Endothelial cell of umbilical vein (primary cell): ENCODE results near the gene GTPBP2. TPM values are rescaled to one million over a fixed set of nuclear protein-coding genes. Genes with fewer than 3 reads are reported as not detected.

Experiments used
- BruUV-seq: library from RNA; stranded (reverse); fragments of 400-500 nt; replicated peaks from 2 replicates; lab custom pipeline; 2021; lab: Mats Ljungman, UMichigan
- CTCF ChIA-PET: fragments of 300-600, 350-600 bp; sonication (Branson Sonifier 250); formaldehyde crosslinking; loops from one replicate; lab custom pipeline; 2021; ENCODE audit warnings: antibody characterized with exemption, inconsistent platforms; lab: Charles Lee
- POLR2A ChIA-PET: fragments of 300-600, 350-600 bp; sonication (Branson Sonifier 250); formaldehyde crosslinking; loops from one replicate; lab custom pipeline; 2021; ENCODE audit warnings: antibody characterized with exemption, inconsistent platforms; lab: Charles Lee
- DNase-seq: peaks from one replicate; pipeline ENCODE4 v3.0.0-alpha.2; 2011; ENCODE audit warnings: low read depth, low spot score
- FAIRE-seq: peaks from 2 replicates; lab custom pipeline; 2011; peaks lifted over from hg19 to GRCh38; lab: Jason Lieb, UNC
- H2AFZ ChIP-seq: 2 replicates; pipeline ENCODE4 v1.6.0; 2012; ENCODE audit warnings: low read depth, low read length, control low read depth, inconsistent platforms
- H3K27ac ChIP-seq: 2 replicates; pipeline ENCODE4 v1.5.1; 2011; ENCODE audit warnings: low read depth, mild to moderate bottlenecking, control low read depth, low read length, moderate library complexity; ENCODE audit not compliant: insufficient read depth
- H3K27me3 ChIP-seq, 2 experiments: 2 replicates each; pipeline versions ENCODE4 v1.6.0 to v1.6.1; 2011; ENCODE audit warnings: low read length in 2 of 2, mixed read lengths in 1 of 2; ENCODE audit not compliant: control insufficient read depth in 2 of 2, insufficient read depth in 2 of 2
- H3K36me3 ChIP-seq, 2 experiments: 2 replicates in 1 of 2; 3 replicates in 1 of 2; pipeline ENCODE4 v1.5.1; 2011; ENCODE audit warnings: low read length in 2 of 2, mild to moderate bottlenecking in 1 of 2, moderate library complexity in 1 of 2; ENCODE audit not compliant: control insufficient read depth in 2 of 2, insufficient read depth in 2 of 2; ENCODE audit errors: extremely low read depth in 1 of 2
- H3K4me1 ChIP-seq: 3 replicates; pipeline ENCODE4 v1.5.1; 2011; ENCODE audit warnings: mild to moderate bottlenecking, low read length; ENCODE audit not compliant: control insufficient read depth, insufficient read depth; ENCODE audit errors: extremely low read depth
- H3K4me2 ChIP-seq: 2 replicates; pipeline ENCODE4 v1.6.1; 2011; ENCODE audit warnings: low read length, control low read depth, mixed read lengths; ENCODE audit not compliant: insufficient read depth
- H3K4me3 ChIP-seq, 3 experiments: fragments of 200-600 bp in 1 of 3; sonication (generic), shearing (Covaris generic) in 1 of 3; replicated peaks in 1 of 3; 2 replicates each; pipeline ENCODE4 v1.5.1; 2011 to 2016; ENCODE audit warnings: control low read depth in 3 of 3, low read length in 3 of 3, mild to moderate bottlenecking in 2 of 3, inconsistent platforms in 1 of 3, low read depth in 1 of 3, moderate library complexity in 1 of 3; ENCODE audit not compliant: insufficient read depth in 1 of 3
- H3K79me2 ChIP-seq: 2 replicates; pipeline ENCODE4 v1.6.0; 2012; ENCODE audit warnings: low read length, inconsistent platforms; ENCODE audit not compliant: control insufficient read depth, insufficient read depth
- H3K9ac ChIP-seq: replicated peaks from 2 replicates; pipeline ENCODE3; 2011; ENCODE audit warnings: low read length, control low read depth; ENCODE audit not compliant: insufficient read depth; ENCODE audit errors: extremely low read depth
- H3K9me1 ChIP-seq: replicated peaks from 3 replicates; pipeline ENCODE4 v1.6.0; 2011; ENCODE audit warnings: mild to moderate bottlenecking, low read length; ENCODE audit not compliant: control insufficient read depth, insufficient read depth; ENCODE audit errors: extremely low read depth
- H3K9me3 ChIP-seq: replicated peaks from 2 replicates; pipeline ENCODE4 v1.5.1; 2012; ENCODE audit warnings: low read length, inconsistent platforms; ENCODE audit not compliant: control insufficient read depth, insufficient read depth
- H4K20me1 ChIP-seq: replicated peaks from 2 replicates; pipeline ENCODE3; 2011; ENCODE audit warnings: mild to moderate bottlenecking, low read length; ENCODE audit not compliant: control insufficient read depth, insufficient read depth; ENCODE audit errors: extremely low read depth
- EZH2 ChIP-seq: IDR thresholded peaks from 2 replicates; pipeline ENCODE4 v1.6.1; 2012; ENCODE audit warnings: borderline replicate concordance, low read depth, mild to moderate bottlenecking, moderate library complexity, low read length, inconsistent platforms; ENCODE audit not compliant: severe bottlenecking
- FOS ChIP-seq: IDR thresholded peaks from 2 replicates; pipeline ENCODE4 v1.6.1; 2011; ENCODE audit warnings: mild to moderate bottlenecking, low read length, moderate library complexity, borderline replicate concordance; ENCODE audit not compliant: insufficient read depth
- GATA2 ChIP-seq: IDR thresholded peaks from 2 replicates; pipeline ENCODE4 v1.7.0; 2011; ENCODE audit warnings: low read depth, mild to moderate bottlenecking, moderate library complexity, mixed read lengths, low read length; ENCODE audit not compliant: insufficient read length, insufficient read depth
- JUN ChIP-seq: IDR thresholded peaks from 2 replicates; pipeline ENCODE4 v1.6.1; 2011; ENCODE audit warnings: borderline replicate concordance, low read depth; ENCODE audit not compliant: insufficient read length, insufficient read depth
- MYC ChIP-seq: IDR thresholded peaks from one replicate; pipeline ENCODE4 v1.6.1; 2011; ENCODE audit warnings: mild to moderate bottlenecking, low read depth, low read length
- POLR2A ChIP-seq: IDR thresholded peaks from 2 replicates; pipeline ENCODE4 v1.6.1; 2012; ENCODE audit warnings: low read depth, mild to moderate bottlenecking, control low read depth, low read length
- POLR2AphosphoS5 ChIP-seq: IDR thresholded peaks from 2 replicates; pipeline ENCODE4 v1.6.1; 2012; ENCODE audit warnings: low read depth, mild to moderate bottlenecking, control low read depth, low read length, moderate library complexity; ENCODE audit not compliant: insufficient read depth
- dilution Hi-C: fragments of 300-500 bp; cut with MboI; formaldehyde crosslinking; loops from one replicate; pipeline ENCODE4 v1.15.0; 2019; ENCODE audit warnings: low sequenced_read_pairs; ENCODE audit not compliant: extremely low pct_ligation_motif_present
- intact Hi-C: fragments of 100-400 bp; cut with micrococcal nuclease; formaldehyde crosslinking; loops from one replicate; pipeline ENCODE4 v1.10.0; 2022
- polyA plus RNA-seq, 4 experiments: library from polyadenylated mRNA; depleted of rRNA in 3 of 4; stranded (reverse) in 3 of 4; unstranded in 1 of 4; fragments of >200 nt; gene quantifications; 2 replicates each; pipeline versions ENCODE4 v1.2.1 to v1.2.3, GENCODE V29; 2011 to 2012; ENCODE audit warnings: missing spikeins in 1 of 4
- total RNA-seq: library from RNA; stranded (reverse); gene quantifications from 2 replicates; pipeline ENCODE4 v1.2.3, GENCODE V29; 2021
- TF ChIP-seq, protein P1 (sequence below): IDR thresholded peaks from 2 replicates; pipeline ENCODE4 v1.6.1; 2011; ENCODE audit not compliant: insufficient read depth, insufficient read length
- TF ChIP-seq, protein P2 (sequence below), 2 donors: IDR thresholded peaks; 1 replicate in 1 of 2; 2 replicates in 1 of 2; pipeline ENCODE4 v1.5.1; 2011; ENCODE audit warnings: low read length in 2 of 2, mild to moderate bottlenecking in 2 of 2, moderate library complexity in 2 of 2, control low read depth in 1 of 2, inconsistent platforms in 1 of 2, low read depth in 1 of 2; ENCODE audit not compliant: insufficient read depth in 1 of 2; ENCODE audit errors: extremely low read depth in 1 of 2

Gene GTPBP2
- total and polyA plus RNA-seq, 2 donors (not counting 3 experiments of a cell fraction or from before 2014, with no cell fraction given): 87.1 to 112 TPM

DNA sequence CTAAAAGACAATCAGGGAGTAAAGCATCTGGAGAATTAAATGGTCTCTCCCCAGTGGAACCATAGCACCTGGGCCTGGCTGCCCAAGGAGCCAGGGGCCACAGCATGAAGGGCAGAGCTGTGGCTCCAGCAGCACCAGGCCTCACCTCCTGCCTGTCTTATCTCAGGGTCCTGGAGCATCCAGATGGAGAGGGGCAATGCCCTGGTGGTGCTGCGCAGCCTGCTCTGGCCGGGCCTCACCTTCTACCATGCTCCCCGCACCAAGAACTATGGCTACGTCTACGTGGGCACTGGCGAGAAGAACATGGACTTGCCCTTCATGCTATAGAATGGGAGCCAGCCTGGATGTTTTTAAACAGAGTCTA, 41.5 kb upstream of the GTPBP2 start:
- TF ChIP-seq, protein P1, sequence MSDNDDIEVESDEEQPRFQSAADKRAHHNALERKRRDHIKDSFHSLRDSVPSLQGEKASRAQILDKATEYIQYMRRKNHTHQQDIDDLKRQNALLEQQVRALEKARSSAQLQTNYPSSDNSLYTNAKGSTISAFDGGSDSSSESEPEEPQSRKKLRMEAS: no peak
- dilution Hi-C loops: no loop called here
- Histone ChIP-seq H4K20me1 (no peaks in the 10 kb centered on the region), H3K4me2 (no peak overlapping the region), H3K4me3 (no peak overlapping the region), H3K27me3 (no peaks in the 10 kb centered on the region), H3K4me1 (peaks cover 5% of the 10 kb centered on the region), H3K9me3 (no peaks in the 10 kb centered on the region), H3K9ac (no peak overlapping the region), H3K36me3 (peaks cover 2 to 32% of the 10 kb centered on the region in 2 experiments), H3K9me1 (no peaks in the 10 kb centered on the region), H3K79me2 (no peaks in the 10 kb centered on the region), H3K27ac (no peak overlapping the region), H2AFZ (no peak overlapping the region)
- ChIA-PET POLR2A (interaction anchor here (1.1 kb wide), 1 partner anchor 100 kb away, joined by 3 read pairs; the partner anchor contains the start of gene VEGFA), CTCF (interaction anchor here (0.8 to 7.1 kb wide), 8 partner anchors 10 to 409 kb away, joined by 3 to 177 read pairs (median 4); no protein-coding TSS in a partner anchor)
- no TSS peak for BruUV-seq
- FAIRE-seq (no peak), DNase-seq (no peak)
- intact Hi-C loops: no loop called here

DNA sequence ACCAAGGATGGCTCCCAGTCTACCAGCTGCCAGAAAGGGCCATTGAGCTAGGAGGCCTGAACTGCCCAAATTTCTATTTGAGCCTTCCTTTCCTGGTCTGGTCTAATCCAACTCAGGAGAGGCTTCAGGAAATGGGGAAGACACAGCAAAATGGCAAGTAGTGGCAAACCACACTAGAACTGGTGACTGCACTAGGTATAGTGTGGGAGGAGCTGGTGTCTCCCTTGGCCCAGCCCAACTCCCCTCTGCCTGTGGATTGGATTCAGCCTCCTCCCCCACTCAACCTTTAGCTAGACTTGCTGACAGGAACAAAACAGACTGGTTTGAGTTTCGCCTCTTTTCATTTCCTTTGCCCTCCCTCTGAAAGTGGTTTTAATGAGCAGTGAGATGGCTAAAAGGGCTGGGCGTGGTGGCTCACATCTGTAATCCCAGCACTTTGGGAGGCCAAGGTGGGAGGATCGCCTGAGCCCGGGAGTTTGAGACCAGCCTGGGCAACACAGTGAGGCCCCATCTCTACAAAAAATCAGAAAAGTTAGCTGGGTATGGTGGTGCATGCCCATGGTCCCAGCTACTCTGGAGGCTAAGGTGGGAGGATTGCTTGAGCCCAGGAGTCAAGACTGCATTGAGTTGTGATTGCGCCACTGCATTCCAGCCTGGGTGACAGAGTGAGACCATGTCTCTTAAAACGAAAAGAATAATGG, 41.0 kb upstream of the GTPBP2 start:
- intact Hi-C loops (loop anchor here (5.0 kb wide), 1 partner anchor 167 kb away; no protein-coding TSS in a partner anchor), dilution Hi-C loops (no loop called here)
- Histone ChIP-seq H3K9ac (no peak overlapping the region), H4K20me1 (no peaks in the 10 kb centered on the region), H2AFZ (no peak overlapping the region), H3K9me1 (no peaks in the 10 kb centered on the region), H3K4me3 (no peak overlapping the region), H3K9me3 (no peaks in the 10 kb centered on the region), H3K4me2 (no peak overlapping the region), H3K27ac (no peak overlapping the region), H3K27me3 (no peaks in the 10 kb centered on the region), H3K36me3 (peaks cover 2 to 27% of the 10 kb centered on the region in 2 experiments), H3K4me1 (peaks cover 5% of the 10 kb centered on the region), H3K79me2 (no peaks in the 10 kb centered on the region)
- no peak for DNase-seq
- FAIRE-seq: no peak
- CTCF ChIA-PET: interaction anchor here (0.7 to 7.1 kb wide), 9 partner anchors 10 to 409 kb away, joined by 3 to 177 read pairs (median 6); partner anchors contain the start of genes GTPBP2 and MRPS18A
- POLR2A ChIA-PET: interaction anchor here (1.1 kb wide), 1 partner anchor 101 kb away, joined by 3 read pairs; the partner anchor contains the start of gene VEGFA
- BruUV-seq: no TSS peak
- TF ChIP-seq GATA2: no peak
- no peak for TF ChIP-seq FOS
- TF ChIP-seq, protein P2, sequence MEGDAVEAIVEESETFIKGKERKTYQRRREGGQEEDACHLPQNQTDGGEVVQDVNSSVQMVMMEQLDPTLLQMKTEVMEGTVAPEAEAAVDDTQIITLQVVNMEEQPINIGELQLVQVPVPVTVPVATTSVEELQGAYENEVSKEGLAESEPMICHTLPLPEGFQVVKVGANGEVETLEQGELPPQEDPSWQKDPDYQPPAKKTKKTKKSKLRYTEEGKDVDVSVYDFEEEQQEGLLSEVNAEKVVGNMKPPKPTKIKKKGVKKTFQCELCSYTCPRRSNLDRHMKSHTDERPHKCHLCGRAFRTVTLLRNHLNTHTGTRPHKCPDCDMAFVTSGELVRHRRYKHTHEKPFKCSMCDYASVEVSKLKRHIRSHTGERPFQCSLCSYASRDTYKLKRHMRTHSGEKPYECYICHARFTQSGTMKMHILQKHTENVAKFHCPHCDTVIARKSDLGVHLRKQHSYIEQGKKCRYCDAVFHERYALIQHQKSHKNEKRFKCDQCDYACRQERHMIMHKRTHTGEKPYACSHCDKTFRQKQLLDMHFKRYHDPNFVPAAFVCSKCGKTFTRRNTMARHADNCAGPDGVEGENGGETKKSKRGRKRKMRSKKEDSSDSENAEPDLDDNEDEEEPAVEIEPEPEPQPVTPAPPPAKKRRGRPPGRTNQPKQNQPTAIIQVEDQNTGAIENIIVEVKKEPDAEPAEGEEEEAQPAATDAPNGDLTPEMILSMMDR (IDR thresholded peaks at IDR 0.05; ENCODE audit: extremely low read depth in 1 of 2, insufficient read depth in 1 of 2, low read depth in 1 of 2, low read length in 2 of 2): no peak
- no peak for TF ChIP-seq MYC
- TF ChIP-seq, protein P1: no peak
- no peak for TF ChIP-seq POLR2A
- TF ChIP-seq POLR2AphosphoS5: no peak
- no peak for TF ChIP-seq EZH2
- no peak for TF ChIP-seq JUN
